GM23338 (cell line): ENCODE data around the gene C16orf86. TPM values are rescaled to one million over a fixed set of nuclear protein-coding genes. Genes with fewer than 3 reads are reported as not detected.

Source experiments
- ATAC-seq: fragments of 200-7000 bp; cut with Tn5 transposase; 3 replicates; pipeline ENCODE4 v1.9.1; 2020
- DNase-seq: peaks from one replicate; pipeline ENCODE4 v3.0.0-alpha.2; 2015; ENCODE audit warnings: low spot score
- H2AFZ ChIP-seq: fragments of 200-600 bp; sonication (generic); 2 replicates; pipeline ENCODE4 v1.8.0; 2016; ENCODE audit warnings: antibody characterized with exemption, mild to moderate bottlenecking, moderate library complexity
- H3F3A ChIP-seq: fragments of 200-600 bp; sonication (generic); replicated peaks from 2 replicates; pipeline ENCODE4 v1.8.0; 2017; ENCODE audit warnings: antibody characterized with exemption, mixed run types, low read depth
- H3K27ac ChIP-seq: fragments of 200-600 bp; sonication (generic); 2 replicates; pipeline ENCODE4 v1.6.1; 2016; ENCODE audit warnings: low read depth
- H3K27me3 ChIP-seq: fragments of 200-600 bp; sonication (generic); 2 replicates; pipeline ENCODE4 v1.8.0; 2016; ENCODE audit warnings: mild to moderate bottlenecking, mixed run types, moderate library complexity; ENCODE audit not compliant: insufficient read depth
- H3K36me3 ChIP-seq: fragments of 200-600 bp; sonication (generic); 2 replicates; pipeline ENCODE4 v1.8.0; 2016; ENCODE audit warnings: mild to moderate bottlenecking; ENCODE audit not compliant: insufficient read depth
- H3K4me1 ChIP-seq: fragments of 200-600 bp; sonication (generic); 2 replicates; pipeline ENCODE4 v1.8.0; 2016; ENCODE audit warnings: mild to moderate bottlenecking, moderate library complexity; ENCODE audit not compliant: insufficient read depth
- H3K4me2 ChIP-seq: fragments of 200-600 bp; sonication (generic); 2 replicates; pipeline ENCODE4 v1.7.1; 2017; ENCODE audit warnings: mixed run types
- H3K4me3 ChIP-seq: fragments of 200-600 bp; sonication (generic); 2 replicates; pipeline ENCODE4 v1.6.1; 2016; ENCODE audit warnings: mixed run types
- H3K79me2 ChIP-seq: fragments of 200-600 bp; sonication (generic); replicated peaks from 2 replicates; pipeline ENCODE4 v1.8.0; 2017; ENCODE audit warnings: mild to moderate bottlenecking; ENCODE audit not compliant: insufficient read depth
- H3K9me2 ChIP-seq: fragments of 200-600 bp; sonication (generic); 2 replicates; pipeline ENCODE4 v1.8.0; 2017; ENCODE audit not compliant: insufficient read depth
- H4K20me1 ChIP-seq: fragments of 200-600 bp; sonication (generic); replicated peaks from 2 replicates; pipeline ENCODE4 v1.8.0; 2017; ENCODE audit warnings: mild to moderate bottlenecking; ENCODE audit not compliant: insufficient read depth
- H3K27ac Mint-ChIP-seq: 2 replicates; pipeline ENCODE4 v1.8.0; 2020; ENCODE audit warnings: inconsistent platforms, mild to moderate bottlenecking, moderate library complexity, mixed read lengths
- H3K27me3 Mint-ChIP-seq: 3 replicates; pipeline ENCODE4 v1.8.0; 2022; ENCODE audit warnings: low read depth, mild to moderate bottlenecking, moderate library complexity, mixed read lengths, inconsistent platforms; ENCODE audit not compliant: insufficient read depth, poor library complexity
- H3K36me3 Mint-ChIP-seq: 3 replicates; pipeline ENCODE4 v1.8.0; 2021; ENCODE audit warnings: low read depth, mild to moderate bottlenecking, inconsistent platforms, moderate library complexity, mixed read lengths
- H3K4me1 Mint-ChIP-seq: 3 replicates; pipeline ENCODE4 v1.8.0; 2020; ENCODE audit warnings: mild to moderate bottlenecking, inconsistent platforms, mixed read lengths
- H3K4me3 Mint-ChIP-seq: 3 replicates; pipeline ENCODE4 v1.8.0; 2021; ENCODE audit warnings: moderate library complexity, mild to moderate bottlenecking, inconsistent platforms, mixed read lengths
- H3K9me3 Mint-ChIP-seq: 3 replicates; pipeline ENCODE4 v1.8.0; 2020; ENCODE audit warnings: moderate library complexity, mild to moderate bottlenecking, inconsistent platforms, mixed read lengths
- CREB1 ChIP-seq: fragments of 250-450 bp; sonication (Bioruptor Pico); IDR thresholded peaks from 2 replicates; pipeline ENCODE4 v1.5.0; 2020; ENCODE audit warnings: low read depth, mild to moderate bottlenecking, moderate library complexity
- CTCF ChIP-seq, 2 experiments: fragments of 200-600 bp in 1 of 2; sonication (generic) in 1 of 2; conservative IDR thresholded peaks; 2 replicates each; pipeline versions ENCODE4 v1.5.1 to v1.6.1; 2016 to 2017; ENCODE audit warnings: antibody characterized with exemption in 2 of 2, low read depth in 2 of 2, mild to moderate bottlenecking in 2 of 2, moderate library complexity in 1 of 2
- ETS1 ChIP-seq: IDR thresholded peaks from 2 replicates; pipeline ENCODE4 v1.6.1; 2016; ENCODE audit warnings: antibody characterized with exemption
- EZH2 ChIP-seq: fragments of 200-600 bp; sonication (generic); IDR thresholded peaks from one replicate; pipeline ENCODE4 v1.8.0; 2017; ENCODE audit warnings: antibody characterized with exemption, mild to moderate bottlenecking, low read depth; ENCODE audit not compliant: unreplicated experiment
- EZH2phosphoT487 ChIP-seq: fragments of 200-600 bp; sonication (generic); IDR thresholded peaks from one replicate; pipeline ENCODE4 v1.8.1; 2018; ENCODE audit warnings: antibody characterized with exemption; ENCODE audit not compliant: unreplicated experiment
- JUNB ChIP-seq: IDR thresholded peaks from one replicate; pipeline ENCODE4 v1.6.1; 2016; ENCODE audit warnings: antibody characterized with exemption; ENCODE audit not compliant: unreplicated experiment
- NANOG ChIP-seq: IDR thresholded peaks from 2 replicates; pipeline ENCODE4 v1.6.1; 2016; ENCODE audit warnings: antibody characterized with exemption, borderline replicate concordance
- POLR2AphosphoS5 ChIP-seq: IDR thresholded peaks from 2 replicates; pipeline ENCODE4 v1.6.1; 2016; ENCODE audit warnings: antibody characterized with exemption, low read depth
- REST ChIP-seq: IDR thresholded peaks from one replicate; pipeline ENCODE4 v1.6.1; 2018; ENCODE audit warnings: antibody characterized with exemption; ENCODE audit not compliant: unreplicated experiment
- ZNF331 ChIP-seq: fragments of 250-450 bp; sonication (Bioruptor Pico); IDR thresholded peaks from 2 replicates; pipeline ENCODE4 v1.5.0; 2020; ENCODE audit warnings: low read depth, mild to moderate bottlenecking, moderate library complexity
- ZNF462 ChIP-seq: fragments of 250-450 bp; sonication (Bioruptor Pico); IDR thresholded peaks from 2 replicates; pipeline ENCODE4 v1.5.0; 2020; ENCODE audit warnings: mild to moderate bottlenecking, moderate library complexity
- polyA plus RNA-seq: library from polyadenylated mRNA; unstranded; fragments of >200 nt; fragmentation: Nextera tagmentation; extraction: Ambion mirVana; gene quantifications from 2 replicates; pipeline ENCODE4 v1.2.1, GENCODE V29; 2016
- total RNA-seq: library from RNA; depleted of rRNA; stranded (reverse); fragments of >200 nt; shearing (Covaris generic); gene quantifications from 2 replicates; pipeline ENCODE4 v1.2.3, GENCODE V29; 2014

Gene C16orf86
- total and polyA plus RNA-seq, 2 experiments from 2014 or later, result 0.87 to 1.1 TPM

GRCh38 chr16:67678354-67679023 is 11.9 kb downstream of the C16orf86 start:
- ATAC-seq (no peak), DNase-seq (no peak)
- no peak overlapping the region for H3K4me3 Mint-ChIP-seq
- Histone ChIP-seq H3K9me2 (no peaks in the 10 kb centered on the region), H3F3A (no peaks in the 10 kb centered on the region), H2AFZ (no peak overlapping the region), H3K4me1 (no peaks in the 10 kb centered on the region), H4K20me1 (peaks cover 12% of the 10 kb centered on the region), H3K27ac (peak overlapping the region; percentile 51), H3K27me3 (no peaks in the 10 kb centered on the region), H3K4me2 (no peak overlapping the region), H3K4me3 (no peak overlapping the region), H3K36me3 (no peaks in the 10 kb centered on the region; the same call in 1 of the 2 replicates), H3K79me2 (no peaks in the 10 kb centered on the region)
- peaks cover 5% of the 10 kb centered on the region; the same call in 1 of the 3 replicates for H3K36me3 Mint-ChIP-seq
- peaks cover 13% of the 10 kb centered on the region for H3K27me3 Mint-ChIP-seq
- no peaks in the 10 kb centered on the region for H3K9me3 Mint-ChIP-seq
- 0 out of 3 replicates have a peak, but pooled peaks cover 3% of the 10 kb centered on the region for H3K4me1 Mint-ChIP-seq
- TF ChIP-seq ZNF462 (CRISPR knock-in tag) (no peak), EZH2 (no peak), CREB1 (no peak), REST (no peak), EZH2phosphoT487 (no peak), NANOG (no peak), POLR2AphosphoS5 (no peak), ZNF331 (CRISPR knock-in tag) (no peak), ETS1 (no peak), JUNB (no peak), CTCF (conservative IDR thresholded peaks at IDR 0.05; ENCODE audit: low read depth in 2 of 2) (no peak)
- no peak overlapping the region for H3K27ac Mint-ChIP-seq
